ENCODE data around the gene MIPOL1.
"Not testable (repeated sequence)": the region's sequence is repeated elsewhere in the genome, so short reads cannot be mapped to it uniquely, and the experiment has no call there.

MIPOL1 gene

DNA sequence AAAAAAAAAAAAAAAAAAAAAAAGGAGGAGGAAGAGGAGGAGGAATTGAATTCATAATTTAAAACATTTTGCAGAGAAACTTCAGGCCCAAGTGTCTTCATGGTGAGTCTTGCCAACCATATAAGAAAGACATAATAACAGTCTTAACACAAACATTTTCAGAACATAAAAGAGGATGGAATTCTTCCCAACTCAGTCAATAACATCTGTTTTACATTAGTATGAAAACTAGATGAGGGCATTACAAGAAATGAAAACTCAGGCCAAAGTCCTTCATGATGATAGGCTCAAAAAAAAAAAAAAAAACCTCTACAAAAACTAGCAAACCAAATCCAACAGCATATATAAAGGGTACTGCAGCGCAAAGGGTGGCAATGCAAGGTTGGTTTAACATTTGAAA, 245.7 kb downstream of the MIPOL1 start:
- no peak overlapping the region for H3K18ac ChIP-seq (ENCODE audit: low read length)
- DNase-seq: no peak
- no peak overlapping the region for H2BK5ac ChIP-seq (ENCODE audit: low read length)
- no peak overlapping the region for H3K4ac ChIP-seq (ENCODE audit: low read depth, low read length)
- H2AK5ac ChIP-seq (ENCODE audit: low read length): no peak overlapping the region
- no peak overlapping the region for H4K5ac ChIP-seq (ENCODE audit: low read length)
- no peaks in the 10 kb centered on the region for H3K4me1 ChIP-seq (ENCODE audit: control insufficient read depth, low read depth, low read length)
- H3K4me3 ChIP-seq (ENCODE audit: low read length): no peak overlapping the region
- no peak overlapping the region for H2BK15ac ChIP-seq (replicated peaks; ENCODE audit: low read depth)
- WGBS (ENCODE audit: extremely low coverage, insufficient coverage, low lambda C conversion rate): no CpG with 5 or more reads among the region's 1 CpG
- no peaks in the 10 kb centered on the region for H3K79me2 ChIP-seq (ENCODE audit: control insufficient read depth, insufficient read depth, low read length)
- H3K79me1 ChIP-seq (ENCODE audit: low read length): no peaks in the 10 kb centered on the region
- H3K23ac ChIP-seq (ENCODE audit: low read length): no peak overlapping the region
- H3K4me2 ChIP-seq (ENCODE audit: low read length): no peak overlapping the region
- H3K9ac ChIP-seq (ENCODE audit: low read length): no peak overlapping the region
- H3K27ac ChIP-seq (ENCODE audit: low read depth, low read length): no peak overlapping the region
- no peak overlapping the region for H3K56ac ChIP-seq (ENCODE audit: low read length)
- H2BK120ac ChIP-seq (ENCODE audit: low read depth, low read length): no peak overlapping the region
- H3K27me3 ChIP-seq (ENCODE audit: insufficient read depth, low read length, poor library complexity): no peaks in the 10 kb centered on the region
- no peaks in the 10 kb centered on the region for H3K36me3 ChIP-seq (ENCODE audit: control insufficient read depth, insufficient read depth, low read length)
- H4K8ac ChIP-seq (ENCODE audit: low read depth, low read length): no peak overlapping the region

DNA sequence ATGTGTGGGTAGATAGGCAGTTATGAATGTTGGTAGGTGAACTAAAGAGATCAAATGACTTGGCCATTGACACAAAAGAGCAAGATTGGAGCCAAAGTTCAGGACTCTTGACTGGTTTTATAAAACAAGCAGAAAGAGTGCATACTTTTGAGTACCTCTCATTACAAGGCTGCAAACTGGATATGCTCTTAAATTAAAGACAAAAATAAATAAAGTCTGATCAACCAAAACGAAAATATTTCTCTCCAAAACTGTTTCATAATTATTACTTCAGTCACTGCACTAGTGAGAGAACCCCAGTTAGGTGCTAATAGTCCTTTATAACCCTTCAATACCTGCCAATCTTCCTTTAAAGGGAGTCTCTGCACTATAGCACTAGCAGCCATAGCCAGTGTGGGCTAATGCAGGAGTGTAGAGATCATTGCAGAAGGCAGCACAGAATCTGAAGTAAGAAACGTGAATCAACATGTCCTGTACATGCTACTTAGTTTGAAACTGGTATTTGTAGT, 250.2 kb downstream of the MIPOL1 start:
- Histone ChIP-seq H3K23ac (ENCODE audit: low read length) (no peak overlapping the region), H3K18ac (ENCODE audit: low read length) (no peak overlapping the region), H3K27me3 (ENCODE audit: insufficient read depth, low read length, poor library complexity) (no peaks in the 10 kb centered on the region), H4K8ac (ENCODE audit: low read depth, low read length) (no peak overlapping the region), H3K79me2 (ENCODE audit: control insufficient read depth, insufficient read depth, low read length) (no peaks in the 10 kb centered on the region), H3K4me2 (ENCODE audit: low read length) (no peak overlapping the region), H2BK120ac (ENCODE audit: low read depth, low read length) (no peak overlapping the region), H2BK15ac (replicated peaks; ENCODE audit: low read depth) (no peak overlapping the region), H3K36me3 (ENCODE audit: control insufficient read depth, insufficient read depth, low read length) (no peaks in the 10 kb centered on the region), H3K9ac (ENCODE audit: low read length) (no peak overlapping the region), H3K4ac (ENCODE audit: low read depth, low read length) (no peak overlapping the region), H3K4me1 (ENCODE audit: control insufficient read depth, low read depth, low read length) (no peaks in the 10 kb centered on the region), H3K56ac (ENCODE audit: low read length) (no peak overlapping the region), H2BK5ac (ENCODE audit: low read length) (no peak overlapping the region), H3K79me1 (ENCODE audit: low read length) (no peaks in the 10 kb centered on the region), H3K27ac (ENCODE audit: low read depth, low read length) (no peak overlapping the region), H4K5ac (ENCODE audit: low read length) (no peak overlapping the region), H3K4me3 (ENCODE audit: low read length) (no peak overlapping the region), H2AK5ac (ENCODE audit: low read length) (no peak overlapping the region)
- no CpG with 5 or more reads among the region's 2 CpGs for WGBS (ENCODE audit: extremely low coverage, insufficient coverage, low lambda C conversion rate)
- DNase-seq: no peak

DNA sequence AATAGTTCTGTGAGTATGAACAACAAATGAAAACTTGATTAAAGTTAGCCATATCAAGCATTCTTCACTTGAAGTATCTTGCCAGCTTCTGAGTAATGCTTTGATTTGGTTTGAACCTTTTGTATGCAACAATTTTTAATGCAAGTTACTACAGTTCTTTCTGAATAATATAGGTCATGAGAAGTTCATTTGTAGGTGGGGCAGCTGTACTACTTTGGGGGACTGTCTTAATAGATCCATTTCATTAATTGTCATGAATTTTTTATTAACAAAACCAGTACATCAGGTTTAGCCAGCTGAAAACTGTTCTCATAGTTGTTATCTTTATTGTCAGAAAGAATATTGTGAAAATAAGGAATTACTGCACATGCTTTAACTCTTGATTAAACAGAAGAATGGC, 254.6 kb downstream of the MIPOL1 start:
- Histone ChIP-seq H4K8ac (ENCODE audit: low read depth, low read length) (no peak overlapping the region), H3K56ac (ENCODE audit: low read length) (no peak overlapping the region), H4K5ac (ENCODE audit: low read length) (no peak overlapping the region), H2BK5ac (ENCODE audit: low read length) (no peak overlapping the region), H3K27ac (ENCODE audit: low read depth, low read length) (no peak overlapping the region), H2BK120ac (ENCODE audit: low read depth, low read length) (no peak overlapping the region), H3K18ac (ENCODE audit: low read length) (no peak overlapping the region), H3K4me2 (ENCODE audit: low read length) (no peak overlapping the region), H3K23ac (ENCODE audit: low read length) (no peak overlapping the region), H3K4me3 (ENCODE audit: low read length) (no peak overlapping the region), H3K36me3 (ENCODE audit: control insufficient read depth, insufficient read depth, low read length) (no peaks in the 10 kb centered on the region), H3K27me3 (ENCODE audit: insufficient read depth, low read length, poor library complexity) (no peaks in the 10 kb centered on the region), H3K9ac (ENCODE audit: low read length) (no peak overlapping the region), H3K4ac (ENCODE audit: low read depth, low read length) (no peak overlapping the region), H3K4me1 (ENCODE audit: control insufficient read depth, low read depth, low read length) (no peaks in the 10 kb centered on the region), H2BK15ac (replicated peaks; ENCODE audit: low read depth) (no peak overlapping the region), H3K79me2 (ENCODE audit: control insufficient read depth, insufficient read depth, low read length) (no peaks in the 10 kb centered on the region), H2AK5ac (ENCODE audit: low read length) (no peak overlapping the region), H3K79me1 (ENCODE audit: low read length) (no peaks in the 10 kb centered on the region)
- DNase-seq: no peak

DNA sequence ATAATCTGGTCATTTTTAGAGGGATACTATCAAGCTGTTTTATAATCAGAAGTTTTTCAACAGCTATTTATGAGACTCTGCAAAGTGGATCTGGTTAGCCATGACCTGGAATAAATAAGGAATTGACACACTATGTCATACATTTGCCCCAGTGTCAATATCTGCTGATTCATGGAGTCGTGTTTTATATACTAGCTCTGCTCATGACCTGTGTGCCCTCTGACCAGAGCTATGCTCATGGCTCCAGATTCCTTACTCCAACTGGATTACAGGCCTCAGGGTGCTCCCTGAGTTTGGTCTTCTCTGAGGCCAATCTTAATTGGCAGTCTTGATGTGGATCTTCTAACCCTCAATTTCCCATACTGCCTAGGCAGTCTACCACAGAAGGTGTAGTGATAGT, 256.2 kb downstream of the MIPOL1 start:
- H3K9ac ChIP-seq (ENCODE audit: low read length): no peak overlapping the region
- H2AK5ac ChIP-seq (ENCODE audit: low read length): no peak overlapping the region
- H3K36me3 ChIP-seq (ENCODE audit: control insufficient read depth, insufficient read depth, low read length): no peaks in the 10 kb centered on the region
- H3K79me2 ChIP-seq (ENCODE audit: control insufficient read depth, insufficient read depth, low read length): no peaks in the 10 kb centered on the region
- no peak overlapping the region for H4K5ac ChIP-seq (ENCODE audit: low read length)
- no peaks in the 10 kb centered on the region for H3K4me1 ChIP-seq (ENCODE audit: control insufficient read depth, low read depth, low read length)
- H3K4ac ChIP-seq (ENCODE audit: low read depth, low read length): no peak overlapping the region
- H3K27ac ChIP-seq (ENCODE audit: low read depth, low read length): no peak overlapping the region
- no peak overlapping the region for H3K23ac ChIP-seq (ENCODE audit: low read length)
- no peak overlapping the region for H3K18ac ChIP-seq (ENCODE audit: low read length)
- no peak overlapping the region for H3K56ac ChIP-seq (ENCODE audit: low read length)
- no peaks in the 10 kb centered on the region for H3K79me1 ChIP-seq (ENCODE audit: low read length)
- no CpG with 5 or more reads among the region's 1 CpG for WGBS (ENCODE audit: extremely low coverage, insufficient coverage, low lambda C conversion rate)
- no peak overlapping the region for H4K8ac ChIP-seq (ENCODE audit: low read depth, low read length)
- H2BK15ac ChIP-seq (replicated peaks; ENCODE audit: low read depth): no peak overlapping the region
- no peaks in the 10 kb centered on the region for H3K27me3 ChIP-seq (ENCODE audit: insufficient read depth, low read length, poor library complexity)
- DNase-seq: no peak
- no peak overlapping the region for H2BK120ac ChIP-seq (ENCODE audit: low read depth, low read length)
- no peak overlapping the region for H3K4me2 ChIP-seq (ENCODE audit: low read length)
- H2BK5ac ChIP-seq (ENCODE audit: low read length): no peak overlapping the region
- no peak overlapping the region for H3K4me3 ChIP-seq (ENCODE audit: low read length)

DNA sequence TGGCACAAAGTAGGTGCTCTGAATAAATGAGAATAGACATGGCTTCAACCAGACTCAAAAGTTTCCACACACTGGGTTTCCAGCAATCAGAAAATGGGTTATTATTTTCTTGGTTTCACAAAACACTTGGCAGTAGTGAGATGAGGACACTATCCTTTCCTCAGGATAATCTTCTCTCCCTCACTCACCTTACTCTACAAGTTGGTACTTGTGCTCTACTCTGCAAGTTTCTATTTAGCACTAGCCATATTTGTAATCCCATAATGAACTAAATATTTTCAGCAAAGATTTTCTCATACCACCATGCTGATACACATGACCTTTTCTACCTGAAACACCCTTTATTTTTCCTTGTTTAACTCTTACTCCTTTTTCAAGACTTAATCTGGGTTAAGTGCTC, 259.6 kb downstream of the MIPOL1 start:
- no peak overlapping the region for H3K4me3 ChIP-seq (ENCODE audit: low read length)
- no peak overlapping the region for H2BK5ac ChIP-seq (ENCODE audit: low read length)
- no peak overlapping the region for H3K9ac ChIP-seq (ENCODE audit: low read length)
- H3K23ac ChIP-seq (ENCODE audit: low read length): no peak overlapping the region
- no peak overlapping the region for H4K8ac ChIP-seq (ENCODE audit: low read depth, low read length)
- no peaks in the 10 kb centered on the region for H3K36me3 ChIP-seq (ENCODE audit: control insufficient read depth, insufficient read depth, low read length)
- DNase-seq: no peak
- no peak overlapping the region for H4K5ac ChIP-seq (ENCODE audit: low read length)
- no peak overlapping the region for H3K4me2 ChIP-seq (ENCODE audit: low read length)
- H3K27me3 ChIP-seq (ENCODE audit: insufficient read depth, low read length, poor library complexity): no peaks in the 10 kb centered on the region
- no peak overlapping the region for H2BK15ac ChIP-seq (replicated peaks; ENCODE audit: low read depth)
- H3K79me2 ChIP-seq (ENCODE audit: control insufficient read depth, insufficient read depth, low read length): no peaks in the 10 kb centered on the region
- no peak overlapping the region for H2BK120ac ChIP-seq (ENCODE audit: low read depth, low read length)
- no peaks in the 10 kb centered on the region for H3K79me1 ChIP-seq (ENCODE audit: low read length)
- H3K18ac ChIP-seq (ENCODE audit: low read length): no peak overlapping the region
- H3K56ac ChIP-seq (ENCODE audit: low read length): no peak overlapping the region
- H2AK5ac ChIP-seq (ENCODE audit: low read length): no peak overlapping the region
- H3K4me1 ChIP-seq (ENCODE audit: control insufficient read depth, low read depth, low read length): no peaks in the 10 kb centered on the region
- no peak overlapping the region for H3K27ac ChIP-seq (ENCODE audit: low read depth, low read length)
- H3K4ac ChIP-seq (ENCODE audit: low read depth, low read length): no peak overlapping the region

DNA sequence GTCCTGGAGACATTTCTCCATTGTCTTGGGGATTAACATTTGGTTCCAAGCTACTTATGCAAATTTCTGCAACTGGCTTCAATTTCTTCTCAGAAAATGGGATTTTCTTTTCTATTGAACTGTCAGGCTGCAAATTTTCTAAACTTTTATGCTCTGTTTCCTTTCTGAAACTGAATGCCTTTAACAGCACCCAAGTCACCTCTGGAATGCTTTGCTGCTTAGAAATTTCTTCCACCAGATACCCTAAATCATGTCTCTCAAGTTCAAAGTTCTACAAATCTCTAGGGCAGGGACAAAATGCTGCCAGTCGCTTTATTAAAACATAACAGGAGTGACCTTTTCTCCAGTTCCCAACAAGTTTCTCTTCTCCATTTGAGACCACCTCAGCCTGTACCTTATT, 264.7 kb downstream of the MIPOL1 start:
- not testable (repeated sequence) for DNase-seq; H2BK15ac ChIP-seq (replicated peaks; ENCODE audit: low read depth); H3K36me3 ChIP-seq (ENCODE audit: control insufficient read depth, insufficient read depth, low read length); H3K4me1 ChIP-seq (ENCODE audit: control insufficient read depth, low read depth, low read length); H2AK5ac ChIP-seq (ENCODE audit: low read length); H3K23ac ChIP-seq (ENCODE audit: low read length); H2BK120ac ChIP-seq (ENCODE audit: low read depth, low read length); H3K4me3 ChIP-seq (ENCODE audit: low read length); H3K79me2 ChIP-seq (ENCODE audit: control insufficient read depth, insufficient read depth, low read length); H3K4me2 ChIP-seq (ENCODE audit: low read length); H3K18ac ChIP-seq (ENCODE audit: low read length); H4K5ac ChIP-seq (ENCODE audit: low read length); H3K27me3 ChIP-seq (ENCODE audit: insufficient read depth, low read length, poor library complexity); H3K9ac ChIP-seq (ENCODE audit: low read length); H3K79me1 ChIP-seq (ENCODE audit: low read length); H3K56ac ChIP-seq (ENCODE audit: low read length); H4K8ac ChIP-seq (ENCODE audit: low read depth, low read length); H2BK5ac ChIP-seq (ENCODE audit: low read length); H3K4ac ChIP-seq (ENCODE audit: low read depth, low read length); H3K27ac ChIP-seq (ENCODE audit: low read depth, low read length)
- no CpG with 5 or more reads among the region's 1 CpG for WGBS (ENCODE audit: extremely low coverage, insufficient coverage, low lambda C conversion rate)

Measured in mesendoderm (in vitro differentiated cells).